ENCODE data around the gene ADRA2B.
"Not testable (repeated sequence)": the region's sequence is repeated elsewhere in the genome, so short reads cannot be mapped to it uniquely, and the experiment has no call there.

The ADRA2B gene

DNA sequence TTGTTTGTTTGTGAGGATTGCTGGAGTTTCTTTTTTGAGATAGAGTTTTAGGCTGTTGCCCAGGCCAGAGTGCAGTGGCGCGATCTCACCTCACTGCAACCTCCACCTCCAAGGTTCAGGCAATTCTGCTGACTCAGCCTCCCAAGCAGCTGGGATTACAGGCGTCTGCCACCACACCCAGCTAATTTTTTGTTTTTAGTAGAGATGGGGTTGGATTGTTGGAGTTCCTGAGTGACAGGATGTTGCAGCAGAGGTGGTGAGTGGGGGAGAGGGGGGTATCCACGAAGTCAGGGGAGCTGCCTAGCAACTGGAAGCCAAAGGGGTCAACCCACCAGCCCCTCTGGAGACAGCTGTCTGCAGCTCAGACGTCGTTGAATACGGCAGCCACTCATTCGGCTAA, 46.5 kb downstream of the ADRA2B start:
- not testable (repeated sequence) for DNase-seq (ENCODE audit: low read depth in 3 of 3)

- not testable (repeated sequence) for DNase-seq (ENCODE audit: low read depth in 3 of 3)
These were observed 48.3 kb downstream of the ADRA2B start for GRCh38 chr2:96067902-96068581.

GRCh38 chr2:96067098-96067660, 49.2 kb downstream of the ADRA2B start:
- DNase-seq (ENCODE audit: low read depth in 3 of 3), result not testable (repeated sequence)

GRCh38 chr2:96066511-96066910, 49.9 kb downstream of the ADRA2B start:
- not testable (repeated sequence) for DNase-seq (ENCODE audit: low read depth in 3 of 3)

DNA sequence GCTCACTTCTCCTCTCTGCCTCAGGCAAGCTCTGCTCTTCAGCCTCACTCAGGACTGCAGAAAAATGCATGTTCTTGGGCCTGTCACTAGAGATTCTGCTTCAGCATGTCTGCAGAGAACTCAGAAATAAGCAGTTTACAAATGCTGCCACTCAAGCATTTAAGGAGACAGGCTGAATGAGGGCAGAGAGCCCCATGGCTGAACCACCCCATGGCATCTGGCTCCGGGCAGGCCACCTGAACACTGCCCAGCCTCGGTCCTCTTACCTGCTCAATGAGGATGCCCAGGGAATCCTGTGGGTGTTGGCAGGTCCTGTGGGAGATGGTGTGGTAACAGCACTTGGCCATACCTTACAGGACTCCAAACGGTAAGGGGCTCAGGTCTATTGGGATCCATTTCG, 50.4 kb downstream of the ADRA2B start:
- DNase-seq (ENCODE audit: low read depth in 3 of 3), result not testable (repeated sequence)

DNA sequence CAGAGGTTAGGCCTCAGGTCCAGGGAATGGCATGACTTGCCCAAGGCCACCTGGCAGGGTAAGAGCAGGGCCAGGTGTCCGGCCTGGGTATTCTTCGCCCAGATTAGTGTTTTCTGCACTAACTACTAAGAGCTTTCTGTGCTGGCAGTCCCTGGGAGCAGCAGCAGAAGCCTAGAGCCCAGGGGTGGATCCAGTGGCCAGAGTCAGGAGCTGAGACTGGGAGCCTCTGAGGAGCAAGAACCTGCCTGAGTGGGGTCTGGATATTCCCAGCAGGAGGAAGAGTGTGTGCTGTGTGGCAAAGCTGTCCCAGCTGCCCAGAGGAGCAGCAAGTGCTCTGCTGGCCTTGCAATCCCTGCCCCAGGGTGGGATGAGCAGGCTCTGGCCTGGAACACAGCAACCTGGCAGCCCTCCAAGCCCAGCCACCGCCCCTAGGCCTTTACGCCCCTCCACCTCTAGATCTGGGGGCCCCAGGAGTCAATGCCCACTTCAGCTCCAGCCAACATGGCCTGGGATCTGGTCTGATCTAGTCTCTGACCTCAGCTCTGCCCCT, 50.9 kb downstream of the ADRA2B start:
- DNase-seq (ENCODE audit: low read depth in 3 of 3), result no peak

DNA sequence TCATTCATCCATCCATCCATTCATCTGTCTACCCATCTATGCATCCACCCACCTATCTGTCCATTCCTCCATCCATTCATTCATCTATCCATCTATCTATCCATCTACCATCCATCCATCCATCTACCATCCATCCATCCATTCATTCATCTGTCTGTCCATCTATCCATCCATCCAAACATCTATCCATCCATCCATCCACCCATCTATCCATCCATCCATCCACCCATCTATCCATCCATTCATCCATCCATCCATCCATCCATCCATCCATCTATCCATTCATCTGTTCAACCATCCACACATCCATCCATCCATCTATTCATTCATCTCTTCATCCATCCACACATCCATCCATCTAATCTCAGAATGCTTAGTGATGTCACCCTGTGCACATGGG, 51.6 kb downstream of the ADRA2B start:
- DNase-seq (ENCODE audit: low read depth in 3 of 3), result not testable (repeated sequence)

GRCh38 chr2:96064047-96064675, 52.2 kb downstream of the ADRA2B start:
- not testable (repeated sequence) for DNase-seq (ENCODE audit: low read depth in 3 of 3)

DNA sequence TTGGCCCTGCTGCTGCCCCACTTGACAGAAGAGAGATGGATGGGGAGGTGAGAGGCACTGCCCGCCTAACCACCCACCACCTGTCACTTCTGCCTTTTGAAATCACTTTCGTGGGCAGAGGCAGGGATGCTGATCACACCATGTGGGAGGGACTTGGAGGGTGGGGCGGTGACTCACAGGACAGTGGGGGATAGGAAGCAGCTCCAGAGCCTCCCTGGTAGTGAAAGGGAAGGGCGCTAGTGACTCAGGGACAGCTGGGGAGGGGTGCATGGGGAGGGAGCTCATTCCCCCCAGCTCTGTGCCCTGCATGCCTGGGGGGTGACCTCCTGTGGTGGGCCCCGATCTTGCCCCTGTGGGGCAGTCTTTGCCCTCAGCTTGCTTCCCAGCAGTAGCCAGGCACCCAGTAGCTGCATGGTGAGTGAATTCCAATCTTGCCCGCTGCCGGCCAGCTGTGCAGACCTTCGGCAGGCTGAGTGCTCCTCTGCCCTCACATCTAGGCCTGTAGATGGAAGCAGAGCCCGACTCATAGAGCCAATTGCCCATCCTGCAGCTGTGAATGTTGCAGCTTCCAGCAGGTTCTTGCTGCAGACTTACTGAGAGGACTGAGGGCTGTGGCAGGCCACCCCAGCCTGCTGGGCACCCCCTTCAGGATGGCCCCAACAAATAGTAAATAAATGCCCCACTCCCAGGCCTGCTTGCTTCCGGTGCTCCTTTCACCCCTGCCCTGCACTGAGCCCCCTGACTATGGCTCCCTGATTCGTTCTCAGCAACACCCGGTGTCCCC, 53.1 kb downstream of the ADRA2B start:
- DNase-seq (ENCODE audit: low read depth in 3 of 3), result peak in 1 of 3 experiments; percentile 26
